HG02642 (cell line): ENCODE results near the gene CILP.

Experiments used
- ATAC-seq: cut with Tn5 transposase; IDR thresholded peaks from one replicate; pipeline ENCODE4 v1.9.1; 2021; ENCODE audit warnings: mild to moderate bottlenecking; ENCODE audit not compliant: unreplicated experiment, poor library complexity

The CILP gene

GRCh38 chr15:65163041-65163440 lies 48.2 kb downstream of the CILP start:
- ATAC-seq, result no peak

GRCh38 chr15:65156692-65157091 lies 54.6 kb downstream of the CILP start:
- ATAC-seq, result no peak

GRCh38 chr15:65154720-65155119 lies 56.6 kb downstream of the CILP start:
- ATAC-seq, result no peak

- no peak for ATAC-seq
These were observed 63.4 kb downstream of the CILP start for GRCh38 chr15:65147902-65148301.

GRCh38 chr15:65146438-65146837 lies 64.8 kb downstream of the CILP start:
- ATAC-seq, result no peak
